ENCODE results near the gene NDUFA13.
A peak's percentile ranks its signal among the peaks of the same experiment; 100 is the strongest.
"Not testable (repeated sequence)": the region's sequence is repeated elsewhere in the genome, so short reads cannot be mapped to it uniquely, and the experiment has no call there.

The NDUFA13 gene

GRCh38 chr19:19515642-19516519 is at the start of gene NDUFA13:
Gene NDUFA13, plus strand, starts transcription at chr19:19516225. Its CDS starts 14 bp downstream, at chr19:19516239.
- Histone ChIP-seq H3K4me3 (ENCODE audit: low read length) (peak within 1 kb of the TSS; percentile 98), H3K9ac (ENCODE audit: low read length) (peak within 1 kb of the TSS; percentile 83), H3K27me3 (ENCODE audit: control insufficient read depth, insufficient read depth, low read length) (no peaks in the 10 kb centered on the region), H3K4me1 (ENCODE audit: control insufficient read depth, low read depth, low read length) (no peaks in the 10 kb centered on the region), H3K9me3 (ENCODE audit: control insufficient read depth, low read depth, low read length) (no peaks in the 10 kb centered on the region), H3K36me3 (ENCODE audit: control insufficient read depth, low read depth, low read length) (peaks cover 4% of the 10 kb centered on the region), H3K27ac (ENCODE audit: low read length) (peak within 1 kb of the TSS; percentile 53)

GRCh38 chr19:19468424-19469050 is 47.5 kb upstream of the NDUFA13 start:
- Histone ChIP-seq H3K4me1 (ENCODE audit: control insufficient read depth, low read depth, low read length) (peaks cover 16% of the 10 kb centered on the region), H3K9me3 (ENCODE audit: control insufficient read depth, low read depth, low read length) (peaks cover 10% of the 10 kb centered on the region), H3K4me3 (ENCODE audit: low read length) (no peak overlapping the region), H3K36me3 (ENCODE audit: control insufficient read depth, low read depth, low read length) (peaks cover 29% of the 10 kb centered on the region), H3K9ac (ENCODE audit: low read length) (no peak overlapping the region), H3K27ac (ENCODE audit: low read length) (no peak overlapping the region), H3K27me3 (ENCODE audit: control insufficient read depth, insufficient read depth, low read length) (no peaks in the 10 kb centered on the region)

GRCh38 chr19:19470579-19470978 is 45.4 kb upstream of the NDUFA13 start:
- Histone ChIP-seq H3K27ac (ENCODE audit: low read length) (no peak overlapping the region), H3K4me3 (ENCODE audit: low read length) (no peak overlapping the region), H3K36me3 (ENCODE audit: control insufficient read depth, low read depth, low read length) (peaks cover 25% of the 10 kb centered on the region)

GRCh38 chr19:19471682-19472081 is 44.3 kb upstream of the NDUFA13 start:
- Histone ChIP-seq H3K27me3 (ENCODE audit: control insufficient read depth, insufficient read depth, low read length) (no peaks in the 10 kb centered on the region), H3K27ac (ENCODE audit: low read length) (no peak overlapping the region), H3K36me3 (ENCODE audit: control insufficient read depth, low read depth, low read length) (peaks cover 14% of the 10 kb centered on the region), H3K4me1 (ENCODE audit: control insufficient read depth, low read depth, low read length) (peaks cover 27% of the 10 kb centered on the region), H3K4me3 (ENCODE audit: low read length) (no peak overlapping the region), H3K9me3 (ENCODE audit: control insufficient read depth, low read depth, low read length) (peaks cover 10% of the 10 kb centered on the region), H3K9ac (ENCODE audit: low read length) (no peak overlapping the region)

More at GRCh38 chr19:19470579-19470978, 45.4 kb upstream of the NDUFA13 start:
- Histone ChIP-seq H3K27me3 (ENCODE audit: control insufficient read depth, insufficient read depth, low read length) (no peaks in the 10 kb centered on the region), H3K9ac (ENCODE audit: low read length) (no peak overlapping the region), H3K9me3 (ENCODE audit: control insufficient read depth, low read depth, low read length) (peaks cover 10% of the 10 kb centered on the region), H3K4me1 (ENCODE audit: control insufficient read depth, low read depth, low read length) (peaks cover 17% of the 10 kb centered on the region)

GRCh38 chr19:19472106-19472505 is 43.9 kb upstream of the NDUFA13 start:
- not testable (repeated sequence) for H3K27me3 ChIP-seq (ENCODE audit: control insufficient read depth, insufficient read depth, low read length); H3K27ac ChIP-seq (ENCODE audit: low read length); H3K4me3 ChIP-seq (ENCODE audit: low read length); H3K9ac ChIP-seq (ENCODE audit: low read length); H3K9me3 ChIP-seq (ENCODE audit: control insufficient read depth, low read depth, low read length)
- H3K4me1 ChIP-seq (ENCODE audit: control insufficient read depth, low read depth, low read length), result peaks cover 27% of the 10 kb centered on the region
- H3K36me3 ChIP-seq (ENCODE audit: control insufficient read depth, low read depth, low read length), result peaks cover 12% of the 10 kb centered on the region

- Histone ChIP-seq H3K4me3 (ENCODE audit: low read length) (peak overlapping the region; percentile 46), H3K27ac (ENCODE audit: low read length) (no peak overlapping the region), H3K9me3 (ENCODE audit: control insufficient read depth, low read depth, low read length) (no peaks in the 10 kb centered on the region), H3K4me1 (ENCODE audit: control insufficient read depth, low read depth, low read length) (peaks cover 27% of the 10 kb centered on the region), H3K27me3 (ENCODE audit: control insufficient read depth, insufficient read depth, low read length) (no peaks in the 10 kb centered on the region), H3K9ac (ENCODE audit: low read length) (peak overlapping the region; percentile 4), H3K36me3 (ENCODE audit: control insufficient read depth, low read depth, low read length) (peaks cover 2% of the 10 kb centered on the region)
Observed at GRCh38 chr19:19475015-19475765, 40.8 kb upstream of the NDUFA13 start.

GRCh38 chr19:19475849-19476828 is 39.9 kb upstream of the NDUFA13 start:
- no peaks in the 10 kb centered on the region for H3K9me3 ChIP-seq (ENCODE audit: control insufficient read depth, low read depth, low read length)
- H3K9ac ChIP-seq (ENCODE audit: low read length), result peak overlapping the region; percentile 4
- peak overlapping the region; percentile 46 for H3K4me3 ChIP-seq (ENCODE audit: low read length)
- H3K36me3 ChIP-seq (ENCODE audit: control insufficient read depth, low read depth, low read length), result peaks cover 2% of the 10 kb centered on the region
- peaks cover 27% of the 10 kb centered on the region for H3K4me1 ChIP-seq (ENCODE audit: control insufficient read depth, low read depth, low read length)
- no peak overlapping the region for H3K27ac ChIP-seq (ENCODE audit: low read length)
- no peaks in the 10 kb centered on the region for H3K27me3 ChIP-seq (ENCODE audit: control insufficient read depth, insufficient read depth, low read length)

GRCh38 chr19:19477705-19478383 is 38.2 kb upstream of the NDUFA13 start:
- no peak overlapping the region for H3K27ac ChIP-seq (ENCODE audit: low read length)
- no peak overlapping the region for H3K9ac ChIP-seq (ENCODE audit: low read length)
- peaks cover 27% of the 10 kb centered on the region for H3K4me1 ChIP-seq (ENCODE audit: control insufficient read depth, low read depth, low read length)

GRCh38 chr19:19480688-19481087 is 35.3 kb upstream of the NDUFA13 start:
- no peaks in the 10 kb centered on the region for H3K27me3 ChIP-seq (ENCODE audit: control insufficient read depth, insufficient read depth, low read length)
- peaks cover 9% of the 10 kb centered on the region for H3K4me1 ChIP-seq (ENCODE audit: control insufficient read depth, low read depth, low read length)
- no peak overlapping the region for H3K9ac ChIP-seq (ENCODE audit: low read length)
- no peak overlapping the region for H3K27ac ChIP-seq (ENCODE audit: low read length)
- no peak overlapping the region for H3K4me3 ChIP-seq (ENCODE audit: low read length)
- no peaks in the 10 kb centered on the region for H3K9me3 ChIP-seq (ENCODE audit: control insufficient read depth, low read depth, low read length)
- H3K36me3 ChIP-seq (ENCODE audit: control insufficient read depth, low read depth, low read length), result no peaks in the 10 kb centered on the region

More at GRCh38 chr19:19477705-19478383, 38.2 kb upstream of the NDUFA13 start:
- H3K9me3 ChIP-seq (ENCODE audit: control insufficient read depth, low read depth, low read length), result no peaks in the 10 kb centered on the region
- H3K4me3 ChIP-seq (ENCODE audit: low read length), result no peak overlapping the region
- peaks cover 2% of the 10 kb centered on the region for H3K36me3 ChIP-seq (ENCODE audit: control insufficient read depth, low read depth, low read length)
- no peaks in the 10 kb centered on the region for H3K27me3 ChIP-seq (ENCODE audit: control insufficient read depth, insufficient read depth, low read length)

GRCh38 chr19:19482809-19483596 is 33.0 kb upstream of the NDUFA13 start:
- Histone ChIP-seq H3K36me3 (ENCODE audit: control insufficient read depth, low read depth, low read length) (no peaks in the 10 kb centered on the region), H3K9me3 (ENCODE audit: control insufficient read depth, low read depth, low read length) (no peaks in the 10 kb centered on the region), H3K4me3 (ENCODE audit: low read length) (no peak overlapping the region), H3K9ac (ENCODE audit: low read length) (no peak overlapping the region), H3K27ac (ENCODE audit: low read length) (no peak overlapping the region), H3K27me3 (ENCODE audit: control insufficient read depth, insufficient read depth, low read length) (no peaks in the 10 kb centered on the region), H3K4me1 (ENCODE audit: control insufficient read depth, low read depth, low read length) (no peaks in the 10 kb centered on the region)

All from iPS-18a (cell line).